Small intestine (tissue), 7 donors: ENCODE measurements around the gene FNBP1. TPM values are rescaled to one million over a fixed set of nuclear protein-coding genes. Genes with fewer than 3 reads are reported as not detected.
A peak's percentile ranks its signal among the peaks of the same experiment; 100 is the strongest.

Experiments used
- DNase-seq, 2 donors: peaks; one replicate each; pipeline versions ENCODE4 v3.0.0 to v3.0.0-alpha.2; 2013
- FAIRE-seq: peaks from 2 replicates; lab custom pipeline; 2012; peaks lifted over from hg19 to GRCh38; lab: Jason Lieb, UNC
- H3K27ac ChIP-seq, 3 donors: one replicate each; pipeline ENCODE4 v1.5.1; 2013; ENCODE audit warnings: low read length in 2 of 3, mild to moderate bottlenecking in 2 of 3, control low read depth in 1 of 3, inconsistent platforms in 1 of 3, low read depth in 1 of 3, moderate library complexity in 1 of 3
- H3K27me3 ChIP-seq, 3 donors: one replicate each; pipeline ENCODE4 v1.6.1; 2013; ENCODE audit warnings: low read length in 3 of 3, inconsistent platforms in 1 of 3; ENCODE audit not compliant: control insufficient read depth in 3 of 3, insufficient read depth in 3 of 3
- H3K36me3 ChIP-seq, 3 donors: one replicate each; pipeline ENCODE4 v1.6.1; 2013; ENCODE audit warnings: low read length in 3 of 3, inconsistent platforms in 1 of 3, low read depth in 1 of 3, mild to moderate bottlenecking in 1 of 3, moderate library complexity in 1 of 3; ENCODE audit not compliant: control insufficient read depth in 3 of 3, insufficient read depth in 2 of 3
- H3K4me1 ChIP-seq, 3 donors: one replicate each; pipeline ENCODE4 v1.6.1; 2013; ENCODE audit warnings: low read length in 2 of 3, inconsistent platforms in 1 of 3, low read depth in 1 of 3, mild to moderate bottlenecking in 1 of 3, moderate library complexity in 1 of 3; ENCODE audit not compliant: control insufficient read depth in 3 of 3, insufficient read depth in 2 of 3
- H3K4me3 ChIP-seq, 3 donors: one replicate each; pipeline ENCODE4 v1.5.1; 2013; ENCODE audit warnings: low read length in 3 of 3, control low read depth in 1 of 3, inconsistent platforms in 1 of 3, low read depth in 1 of 3, mild to moderate bottlenecking in 1 of 3, moderate library complexity in 1 of 3
- H3K9me3 ChIP-seq, 2 donors: one replicate each; pipeline ENCODE4 v1.6.1; 2013; ENCODE audit warnings: low read depth in 1 of 2, low read length in 1 of 2; ENCODE audit not compliant: control insufficient read depth in 2 of 2, insufficient read depth in 1 of 2
- WGBS, 3 donors: extraction: QIAGEN DNeasy Blood & Tissue Kit; methylation state at CpG; one replicate each; pipeline ENCODE4 v1.1.7; 2013; 5-methylcytosine and 5-hydroxymethylcytosine counted together
- polyA plus RNA-seq, 4 donors: library from polyadenylated mRNA; stranded (reverse) in 3 of 4; unstranded in 1 of 4; fragments of 200-250 nt in 3 of 4; fragments of 120-200 nt in 1 of 4; gene quantifications; one replicate each; pipeline versions ENCODE4 v1.2.1 to v1.2.3, GENCODE V29; 2013
- donor health status: healthy with polysubstance abuse.
- donor health status: control.
- donor health status: control.
- donor health status: Bipolar disorder and iron deficiency.
- donor health status: healthy.

Gene FNBP1
- polyA plus RNA-seq, 4 donors, result 1.3 to 16.5 (median 9.0) TPM

GRCh38 chr9:130054325-130054786, 11.4 kb upstream of the FNBP1 start:
- peaks cover 0 to 6% (median 5%) of the 10 kb centered on the region in 3 donors for H3K4me1 ChIP-seq
- 1 to 4% (median 4%) methylated on average over 14 of the region's 14 CpGs for WGBS, 3 donors
- FAIRE-seq, result no peak

GRCh38 chr9:130053504-130054324, 10.7 kb upstream of the FNBP1 start, which contains the start of gene GPR107:
Gene GPR107 (plus strand): TSS chr9:130053906. CDS start chr9:130053933, 27 bp downstream.
- no peaks in the 10 kb centered on the region for H3K27me3 ChIP-seq
- DNase-seq (peak; percentile 77 to 90), FAIRE-seq (no peak)
- H3K36me3 ChIP-seq, result peaks cover 0 to 3% (median 0%) of the 10 kb centered on the region in 3 donors
- WGBS, 3 donors, result 1% methylated on average over 54 to 64 of the region's 64 CpGs
- H3K4me1 ChIP-seq, result peaks cover 0 to 6% (median 5%) of the 10 kb centered on the region in 3 donors
- H3K4me3 ChIP-seq, result peak within 1 kb of the TSS; percentile 66 to 96 (median 90)
- no peaks in the 10 kb centered on the region for H3K9me3 ChIP-seq
- H3K27ac ChIP-seq, result peak within 1 kb of the TSS; percentile 62 to 89 (median 85)

More at GRCh38 chr9:130054325-130054786, 11.4 kb upstream of the FNBP1 start:
- Histone ChIP-seq H3K27me3 (no peaks in the 10 kb centered on the region), H3K27ac (peak overlapping the region in 2 of 3 donors; percentile 85 to 89), H3K9me3 (no peaks in the 10 kb centered on the region), H3K4me3 (peak overlapping the region; percentile 66 to 96 (median 90)), H3K36me3 (peaks cover 0 to 3% (median 0%) of the 10 kb centered on the region in 3 donors)
- peak; percentile 26 to 40 for DNase-seq

GRCh38 chr9:130053109-130053503, 10.1 kb upstream of the FNBP1 start:
- FAIRE-seq, result no peak
- Histone ChIP-seq H3K36me3 (no peaks in the 10 kb centered on the region), H3K4me3 (peak overlapping the region; percentile 66 to 96 (median 90)), H3K4me1 (peaks cover 0 to 6% (median 5%) of the 10 kb centered on the region in 3 donors), H3K27me3 (no peaks in the 10 kb centered on the region), H3K27ac (peak overlapping the region; percentile 62 to 89 (median 85)), H3K9me3 (no peaks in the 10 kb centered on the region)
- WGBS, 3 donors, result 15 to 16% (median 16%) methylated on average over 9 of the region's 9 CpGs
- DNase-seq, result no peak

- FAIRE-seq, result no peak
- Histone ChIP-seq H3K36me3 (no peaks in the 10 kb centered on the region), H3K27ac (no peak overlapping the region), H3K4me1 (peaks cover 0 to 6% (median 5%) of the 10 kb centered on the region in 3 donors), H3K9me3 (no peaks in the 10 kb centered on the region), H3K27me3 (no peaks in the 10 kb centered on the region), H3K4me3 (no peak overlapping the region)
- no peak for DNase-seq
Measured at GRCh38 chr9:130051855-130052254, 8.9 kb upstream of the FNBP1 start.

- no peak overlapping the region for H3K27ac ChIP-seq
- DNase-seq (no peak), FAIRE-seq (no peak)
- H3K4me1 ChIP-seq, result peaks cover 0 to 6% (median 5%) of the 10 kb centered on the region in 3 donors
- H3K9me3 ChIP-seq, result no peaks in the 10 kb centered on the region
- WGBS, 3 donors, result 95 to 97% (median 96%) methylated on average over 3 of the region's 3 CpGs
- no peaks in the 10 kb centered on the region for H3K27me3 ChIP-seq
- no peak overlapping the region for H3K4me3 ChIP-seq
- H3K36me3 ChIP-seq, result no peaks in the 10 kb centered on the region
Measured at GRCh38 chr9:130050462-130050861, 7.5 kb upstream of the FNBP1 start.

GRCh38 chr9:130049431-130050210, 6.6 kb upstream of the FNBP1 start:
- no peak for DNase-seq
- Histone ChIP-seq H3K4me1 (peaks cover 0 to 5% (median 4%) of the 10 kb centered on the region in 3 donors), H3K27ac (no peak overlapping the region), H3K4me3 (no peak overlapping the region), H3K9me3 (no peaks in the 10 kb centered on the region), H3K36me3 (no peaks in the 10 kb centered on the region), H3K27me3 (no peaks in the 10 kb centered on the region)
- WGBS, 3 donors, result 87 to 89% (median 88%) methylated on average over 11 of the region's 11 CpGs
- FAIRE-seq, result no peak

GRCh38 chr9:130045725-130046450, 2.9 kb upstream of the FNBP1 start:
- H3K36me3 ChIP-seq, result no peaks in the 10 kb centered on the region
- H3K27ac ChIP-seq, result no peak overlapping the region
- no peak for DNase-seq
- no peak for FAIRE-seq
- H3K4me3 ChIP-seq, result no peak overlapping the region
- peaks cover 0 to 20% (median 2%) of the 10 kb centered on the region in 3 donors for H3K27me3 ChIP-seq
- H3K9me3 ChIP-seq, result no peaks in the 10 kb centered on the region
- H3K4me1 ChIP-seq, result peaks cover 0 to 17% (median 3%) of the 10 kb centered on the region in 3 donors
- WGBS, 3 donors, result 61 to 67% (median 62%) methylated on average over 4 of the region's 4 CpGs
